Caki2 (cell line): ENCODE results near the gene TYK2. TPM values are rescaled to one million over a fixed set of nuclear protein-coding genes. Genes with fewer than 3 reads are reported as not detected.

ENCODE experiments used
- DNase-seq: peaks from one replicate; pipeline ENCODE4 v3.0.0-alpha.2; 2015; ENCODE audit warnings: low read depth
- in situ Hi-C: cut with HindIII; loops from 2 replicates; pipeline ENCODE4 v1.10.0; 2016; ENCODE audit warnings: low sequenced_read_pairs, low pct_unique_long_range_greater_than_20kb, mixed read lengths
- total RNA-seq: library from RNA; depleted of rRNA; stranded (reverse); fragments of >200 nt; shearing (Covaris generic); gene quantifications from 2 replicates; pipeline ENCODE4 v1.2.3, GENCODE V29; 2014; ENCODE audit warnings: low replicate concordance; rRNA removed

TYK2 gene
- 34.3 and 47.6 TPM in 2 replicates for total RNA-seq

DNA sequence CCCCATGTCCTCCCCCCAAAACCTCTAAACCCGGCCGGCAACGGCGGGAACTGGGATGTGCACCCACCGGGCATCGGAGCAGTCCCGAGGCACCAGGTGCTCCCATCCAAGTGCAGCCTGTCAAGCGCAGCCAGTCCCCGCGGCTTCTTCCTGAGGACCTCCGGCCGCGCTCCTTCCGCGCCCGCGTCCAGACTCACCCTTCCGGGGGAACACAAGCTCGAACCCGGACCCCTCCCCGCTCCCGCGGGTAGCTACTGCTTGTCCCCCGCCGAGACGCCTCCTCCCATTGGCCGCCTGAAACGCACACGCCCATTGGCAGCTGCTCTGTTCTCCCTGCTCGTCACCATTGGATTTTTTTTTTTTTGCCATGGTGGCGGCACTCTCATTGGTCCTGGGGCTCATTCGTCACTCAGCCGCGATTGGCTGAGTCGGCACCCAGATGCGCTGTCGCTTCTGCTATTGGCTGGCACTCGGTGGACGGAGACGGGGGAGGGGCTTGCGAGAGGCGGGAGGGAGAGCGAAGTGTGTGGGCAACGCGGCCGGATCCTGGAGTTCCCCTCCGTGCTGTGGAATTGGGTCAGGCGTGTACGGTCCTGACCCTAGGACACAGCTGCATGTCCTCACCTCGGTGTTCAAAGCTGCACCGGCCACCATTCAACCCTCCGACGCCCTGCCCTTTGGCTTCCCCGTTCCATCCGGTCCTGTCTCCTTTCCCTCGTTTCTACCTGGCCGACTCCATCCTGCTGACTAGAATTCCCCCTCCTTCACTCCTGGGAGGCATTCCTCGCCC, at the start of gene TYK2:
Gene TYK2, minus strand, starts transcription at position 260 of the 790 bp plus-strand sequence. CDS start 2,166 bp downstream, outside the sequence.
- in situ Hi-C loops: no loop called here
- DNase-seq: peak; percentile 98

DNA sequence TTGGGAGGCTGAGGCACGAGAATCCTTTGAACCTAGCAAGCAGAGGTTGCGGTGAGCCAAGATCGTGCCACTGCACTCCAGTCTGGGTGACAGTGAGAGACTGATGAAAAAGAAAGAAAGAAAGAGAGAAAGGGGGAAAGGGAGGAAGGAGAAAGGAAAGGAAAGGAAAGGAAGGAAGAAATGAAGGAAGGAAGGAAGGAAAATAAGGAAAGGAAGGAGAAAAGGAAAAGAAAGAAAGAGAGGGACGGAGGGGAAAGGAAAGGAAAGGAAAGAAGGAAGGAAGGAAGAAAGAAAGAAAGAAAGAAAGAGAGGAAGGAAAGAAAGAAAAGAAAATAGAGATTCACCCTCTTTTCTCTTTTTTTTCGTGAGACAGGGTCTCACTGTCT, 48.6 kb upstream of the TYK2 start:
- no peak for DNase-seq

DNA sequence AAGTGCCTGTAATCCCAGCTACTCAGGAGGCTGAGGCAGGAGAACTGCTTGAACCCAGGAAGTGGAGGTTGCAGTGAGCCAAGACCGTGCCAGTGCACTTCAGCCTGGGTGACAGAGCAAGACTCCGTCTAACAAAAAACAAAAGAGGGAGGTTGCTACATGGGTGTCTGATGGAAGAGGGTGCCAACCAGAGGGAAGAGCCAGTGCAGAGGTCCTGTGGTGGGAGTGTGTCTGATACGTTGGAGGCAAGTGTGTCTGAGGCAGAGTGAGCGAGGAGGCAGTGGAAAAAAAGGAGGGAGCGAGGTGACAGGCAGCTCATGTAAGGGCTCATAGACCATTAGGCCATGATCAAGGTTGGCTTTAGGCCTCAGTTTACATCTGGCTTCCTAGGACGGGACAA, 46.8 kb upstream of the TYK2 start:
- in situ Hi-C loops: no loop called here
- DNase-seq: no peak

More for the DNA sequence above, 48.6 kb upstream of the TYK2 start:
- in situ Hi-C loops: no loop called here

DNA sequence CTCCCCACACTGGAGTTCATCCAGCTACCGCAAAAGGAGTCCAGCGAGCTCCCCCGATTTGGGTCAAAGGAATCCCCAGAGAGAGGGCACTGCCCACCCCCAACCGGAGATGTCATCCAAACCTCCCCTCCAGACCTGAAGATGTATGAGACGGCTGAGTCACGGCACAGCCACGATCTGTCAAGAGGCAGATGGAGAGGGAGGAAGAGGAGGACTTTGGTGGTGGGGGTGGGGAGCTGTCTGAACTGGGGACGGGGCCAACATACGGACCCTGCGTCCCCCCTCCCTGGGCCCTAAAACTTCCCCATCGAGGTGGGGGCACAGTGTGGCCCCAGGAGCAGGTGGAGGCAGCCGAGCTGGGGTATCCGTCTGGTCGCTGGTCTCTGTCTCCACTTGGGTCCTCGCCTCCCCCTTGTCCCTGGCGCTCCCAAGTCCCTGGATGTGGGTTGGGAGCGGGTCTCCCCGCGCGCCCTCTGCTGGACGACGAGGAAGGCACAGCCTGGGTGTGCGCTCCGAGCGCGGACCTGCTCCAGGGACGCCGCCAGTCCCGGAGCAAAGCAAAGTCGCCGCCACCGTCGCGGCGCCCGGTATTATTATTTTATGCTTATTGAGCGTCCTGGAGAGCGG, 43.8 kb upstream of the TYK2 start:
- peak; percentile 74 for DNase-seq
- in situ Hi-C loops: no loop called here

DNA sequence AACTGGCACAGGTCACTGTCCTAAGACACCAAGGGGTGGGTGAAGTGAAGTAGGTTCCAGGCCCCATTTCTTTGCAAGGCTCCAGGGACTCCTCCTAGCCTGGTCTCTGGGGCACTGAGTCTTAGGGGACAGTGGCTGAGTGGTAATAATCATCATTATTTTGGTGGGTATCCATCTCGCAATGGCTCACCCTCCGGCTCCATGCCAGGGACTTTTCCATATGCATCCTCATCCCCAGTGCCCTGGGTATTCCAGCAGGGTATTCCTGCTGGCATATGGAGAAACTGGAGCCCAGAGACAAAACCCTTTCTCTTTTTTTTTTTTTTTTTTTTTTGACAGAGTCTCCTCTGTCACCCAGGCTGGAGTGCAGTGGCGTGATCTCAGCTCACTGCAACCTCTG, 42.5 kb upstream of the TYK2 start:
- no peak for DNase-seq
- in situ Hi-C loops: no loop called here

DNA sequence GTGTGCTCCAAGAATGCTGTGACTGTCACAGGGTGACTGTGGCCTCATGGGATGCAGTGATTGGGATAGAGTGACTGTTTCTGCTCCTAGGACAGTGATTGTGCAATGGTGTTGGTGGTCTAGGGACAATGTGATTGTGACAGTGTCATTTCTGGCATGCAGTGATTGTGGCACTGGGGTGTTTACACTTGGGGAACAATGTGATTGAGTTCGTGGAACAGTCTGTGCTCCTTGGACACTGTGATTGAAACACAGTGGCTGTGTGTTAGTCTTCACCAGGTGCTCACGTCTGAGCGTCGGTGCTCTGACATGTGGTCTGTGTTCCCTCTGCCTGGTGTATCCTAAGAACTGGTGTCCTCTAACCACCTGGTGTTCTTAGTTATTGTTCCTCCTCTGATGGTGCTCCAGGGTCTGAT, 41.7 kb upstream of the TYK2 start:
- DNase-seq: no peak
- in situ Hi-C loops: no loop called here

DNA sequence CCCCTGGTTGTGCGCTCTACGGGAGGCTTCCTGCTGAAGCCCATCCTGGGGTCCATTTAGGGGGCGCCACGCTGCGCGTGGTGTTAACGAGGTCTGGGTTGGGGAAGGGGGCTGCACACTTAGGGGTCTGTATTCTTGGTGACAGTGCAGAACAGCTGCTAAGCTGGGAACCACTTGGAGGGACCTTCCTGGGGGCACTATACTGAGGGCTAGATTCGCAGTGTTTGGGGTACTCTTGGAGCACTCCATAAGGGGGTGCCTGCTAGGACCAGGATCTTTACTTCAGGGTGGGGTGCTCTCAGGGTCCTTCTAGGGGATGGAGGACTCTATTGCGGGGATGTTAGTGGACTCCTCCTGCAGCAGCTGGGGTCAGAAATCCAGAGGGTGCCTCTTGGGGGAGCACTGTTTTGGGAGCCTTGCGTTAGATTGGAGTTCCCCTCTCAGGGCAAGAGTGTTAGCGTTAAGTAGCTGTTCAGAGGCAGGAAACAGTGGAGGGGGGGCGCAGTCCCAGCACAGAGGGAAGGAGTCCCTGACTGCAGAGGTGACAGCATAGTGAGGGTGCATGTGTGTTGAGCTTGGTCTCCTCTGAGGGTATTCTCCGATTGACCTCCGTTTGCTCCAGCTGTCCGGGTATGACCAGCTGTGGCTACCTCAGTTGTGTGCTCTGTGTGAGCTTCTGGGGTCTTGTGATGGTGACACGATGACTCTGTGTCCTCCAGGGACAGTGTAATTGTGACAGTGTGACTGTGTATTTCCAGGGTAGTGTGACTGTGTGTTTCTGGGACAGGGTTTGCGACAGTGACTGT, 41.1 kb upstream of the TYK2 start:
- in situ Hi-C loops: no loop called here

DNA sequence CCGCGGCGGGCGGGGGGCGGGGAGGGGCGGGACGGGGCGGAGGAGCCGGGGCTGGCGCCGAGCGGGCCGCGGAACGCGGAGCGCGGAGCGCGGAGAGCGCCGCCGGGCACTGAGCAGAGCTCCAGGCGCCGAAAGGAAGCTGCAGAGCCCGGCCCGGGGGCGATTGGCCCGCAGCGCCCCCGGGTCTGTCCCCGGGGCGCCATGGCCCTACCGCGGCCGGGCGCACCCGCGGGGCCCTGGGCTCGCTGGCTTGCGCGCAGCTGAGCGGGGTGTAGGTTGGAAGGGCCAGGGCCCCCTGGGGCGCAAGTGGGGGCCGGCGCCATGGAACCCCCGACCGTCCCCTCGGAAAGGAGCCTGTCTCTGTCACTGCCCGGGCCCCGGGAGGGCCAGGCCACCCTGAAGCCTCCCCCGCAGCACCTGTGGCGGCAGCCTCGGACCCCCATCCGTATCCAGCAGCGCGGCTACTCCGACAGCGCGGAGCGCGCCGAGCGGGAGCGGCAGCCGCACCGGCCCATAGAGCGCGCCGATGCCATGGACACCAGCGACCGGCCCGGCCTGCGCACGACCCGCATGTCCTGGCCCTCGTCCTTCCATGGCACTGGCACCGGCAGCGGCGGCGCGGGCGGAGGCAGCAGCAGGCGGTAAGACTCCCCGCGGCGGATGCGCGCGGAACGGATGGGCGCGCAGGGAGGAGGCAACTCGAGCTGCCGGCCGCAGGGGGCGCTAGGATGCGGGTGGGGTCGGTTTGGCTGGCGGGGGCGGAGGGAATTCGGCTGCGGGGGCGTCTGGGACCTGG, 40.3 kb upstream of the TYK2 start, which contains the start of gene PDE4A:
Gene PDE4A, plus strand, starts transcription at position 95 of the 796 bp plus-strand sequence. Its CDS starts 227 bp downstream, at position 322.
- no peak for DNase-seq
- in situ Hi-C loops: no loop called here

More for the DNA sequence above, 41.1 kb upstream of the TYK2 start:
- DNase-seq: no peak

DNA sequence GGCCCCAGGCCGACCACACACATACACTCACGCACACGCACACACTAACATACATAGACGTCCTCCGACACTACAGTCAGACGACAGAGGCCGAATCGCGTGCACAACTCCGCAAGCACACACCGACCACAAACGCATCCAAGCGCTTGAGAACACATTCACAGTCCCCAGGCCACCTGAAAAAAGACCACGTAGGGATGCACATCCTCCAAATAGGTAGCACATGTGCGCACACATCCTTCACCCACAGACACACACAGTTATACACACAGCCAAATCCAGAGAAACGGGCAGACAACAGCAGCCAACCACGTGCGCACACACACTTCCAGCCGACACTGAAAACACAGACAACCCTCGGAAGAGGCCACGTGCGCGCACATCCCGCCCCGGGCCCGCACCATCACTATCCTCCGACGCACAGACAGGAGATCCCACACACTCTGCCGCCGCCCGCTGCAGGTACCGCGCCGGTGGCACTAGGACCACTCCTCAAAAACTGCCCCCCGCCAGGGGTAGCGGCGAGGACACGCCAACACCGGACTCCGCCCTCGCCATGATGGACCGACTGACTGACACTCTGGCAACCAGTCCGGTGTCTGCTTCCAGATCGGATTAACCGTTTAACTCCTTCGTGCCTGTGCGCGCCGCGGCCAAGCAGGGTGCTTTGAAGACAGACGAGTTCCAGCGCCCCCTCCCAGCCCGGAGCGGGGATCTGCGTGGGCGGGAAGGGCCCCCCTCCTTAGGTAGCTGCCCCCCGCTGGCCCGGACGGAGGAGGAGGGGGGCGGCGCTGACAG, 39.5 kb upstream of the TYK2 start:
- in situ Hi-C loops: no loop called here
- peak; percentile 86 for DNase-seq

DNA sequence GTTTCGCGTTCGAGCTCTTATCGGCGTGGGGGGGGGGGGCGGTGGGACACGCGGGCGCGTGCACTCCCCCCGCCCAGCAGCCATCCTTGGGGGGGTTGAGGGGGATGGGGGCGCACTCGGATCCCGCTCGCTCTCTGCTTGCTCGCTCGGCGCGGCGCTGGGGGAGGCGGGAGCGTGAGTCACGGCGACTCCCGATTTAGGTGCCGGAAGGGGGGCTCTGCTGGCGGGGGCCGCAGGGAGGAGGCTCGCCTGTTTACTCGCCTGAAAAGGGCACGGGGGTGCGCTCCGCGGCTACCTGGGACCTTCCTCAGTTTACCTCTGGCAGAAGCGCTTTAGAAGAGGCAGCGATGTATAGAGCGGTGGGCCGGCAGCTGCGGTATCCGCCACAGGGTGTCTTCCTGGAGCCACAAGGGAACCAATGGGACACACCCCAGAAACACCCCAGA, 38.9 kb upstream of the TYK2 start:
- no peak for DNase-seq
- in situ Hi-C loops: no loop called here

DNA sequence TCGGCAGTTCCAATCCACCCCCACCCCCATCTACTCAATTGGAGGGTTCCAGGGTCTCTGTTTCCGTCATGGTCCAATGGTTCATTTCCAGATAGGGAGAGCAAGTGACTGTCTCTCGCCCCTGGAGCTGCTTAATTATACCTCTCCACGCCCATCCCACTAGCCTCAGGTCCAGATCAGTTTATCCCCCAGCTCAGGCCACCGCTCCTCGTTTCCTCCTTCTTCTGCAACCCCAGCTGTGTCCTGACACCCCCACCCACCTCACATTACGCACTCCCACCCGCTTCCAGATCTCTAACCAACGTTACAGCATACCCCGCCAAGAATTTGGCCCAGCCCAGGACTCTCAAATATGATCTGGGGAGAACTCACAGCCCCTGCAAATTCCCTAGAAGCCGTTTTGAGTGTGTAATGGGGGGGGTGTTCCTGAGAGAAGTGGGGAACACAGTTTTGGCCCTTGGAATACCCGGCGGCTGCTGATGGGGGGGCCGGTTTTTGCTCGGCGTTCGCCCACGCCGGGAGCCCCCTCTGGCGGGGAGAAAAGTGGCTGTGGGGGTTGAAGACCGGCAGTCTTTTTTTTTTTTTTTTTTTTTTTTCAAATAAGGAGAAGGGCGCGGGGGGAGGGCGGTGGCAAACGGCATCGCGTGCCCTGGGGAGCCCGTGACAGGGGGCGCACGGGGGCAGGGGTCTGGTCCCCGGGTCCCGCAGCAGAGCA, 38.3 kb upstream of the TYK2 start:
- no peak for DNase-seq
- in situ Hi-C loops: no loop called here

DNA sequence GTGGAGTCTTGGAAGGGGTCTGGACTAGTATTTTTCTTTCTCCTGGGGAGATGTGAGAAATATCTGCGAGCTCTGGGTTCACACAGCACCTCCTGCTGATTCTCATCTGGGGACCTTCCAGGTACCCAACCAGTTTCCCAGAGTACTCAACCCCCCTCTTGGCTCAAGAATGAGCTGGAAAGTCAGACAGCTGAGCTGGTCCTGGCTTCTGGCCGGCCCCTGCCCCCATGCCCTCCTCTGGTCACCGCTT, 37.8 kb upstream of the TYK2 start:
- in situ Hi-C loops: no loop called here
- no peak for DNase-seq

DNA sequence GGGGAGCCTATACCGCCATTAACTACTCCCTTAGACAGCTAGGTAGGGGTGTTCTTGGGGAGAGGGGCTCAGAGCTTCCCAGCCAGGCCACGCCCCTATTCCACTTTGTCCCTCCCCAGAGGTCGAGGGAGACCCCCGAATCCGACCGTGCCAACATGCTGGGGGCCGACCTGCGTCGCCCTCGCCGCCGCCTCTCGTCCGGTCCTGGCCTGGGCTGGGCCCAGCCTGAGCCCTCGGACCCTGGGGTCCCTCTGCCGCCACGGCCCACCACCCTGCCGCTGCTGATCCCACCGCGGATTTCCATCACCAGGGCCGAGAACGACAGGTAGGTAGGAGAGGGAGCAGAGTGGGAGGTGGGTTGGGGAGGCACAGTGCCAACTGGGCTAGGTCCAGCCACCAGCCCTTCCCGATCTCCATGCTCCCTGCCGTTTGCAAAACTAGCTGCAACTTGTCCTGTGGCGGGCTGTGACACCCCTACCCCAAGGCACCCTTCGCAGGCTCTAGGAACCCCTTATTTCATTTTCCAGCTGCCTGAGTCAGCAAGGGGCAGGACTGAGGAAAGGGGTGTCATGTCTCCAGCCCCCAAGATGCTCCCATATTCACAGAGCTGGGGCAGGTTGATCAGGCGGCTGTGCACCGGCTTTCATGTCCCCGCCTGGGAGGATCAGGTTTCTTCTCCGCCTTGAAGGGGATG, 37.3 kb upstream of the TYK2 start:
- no peak for DNase-seq
- in situ Hi-C loops: no loop called here

DNA sequence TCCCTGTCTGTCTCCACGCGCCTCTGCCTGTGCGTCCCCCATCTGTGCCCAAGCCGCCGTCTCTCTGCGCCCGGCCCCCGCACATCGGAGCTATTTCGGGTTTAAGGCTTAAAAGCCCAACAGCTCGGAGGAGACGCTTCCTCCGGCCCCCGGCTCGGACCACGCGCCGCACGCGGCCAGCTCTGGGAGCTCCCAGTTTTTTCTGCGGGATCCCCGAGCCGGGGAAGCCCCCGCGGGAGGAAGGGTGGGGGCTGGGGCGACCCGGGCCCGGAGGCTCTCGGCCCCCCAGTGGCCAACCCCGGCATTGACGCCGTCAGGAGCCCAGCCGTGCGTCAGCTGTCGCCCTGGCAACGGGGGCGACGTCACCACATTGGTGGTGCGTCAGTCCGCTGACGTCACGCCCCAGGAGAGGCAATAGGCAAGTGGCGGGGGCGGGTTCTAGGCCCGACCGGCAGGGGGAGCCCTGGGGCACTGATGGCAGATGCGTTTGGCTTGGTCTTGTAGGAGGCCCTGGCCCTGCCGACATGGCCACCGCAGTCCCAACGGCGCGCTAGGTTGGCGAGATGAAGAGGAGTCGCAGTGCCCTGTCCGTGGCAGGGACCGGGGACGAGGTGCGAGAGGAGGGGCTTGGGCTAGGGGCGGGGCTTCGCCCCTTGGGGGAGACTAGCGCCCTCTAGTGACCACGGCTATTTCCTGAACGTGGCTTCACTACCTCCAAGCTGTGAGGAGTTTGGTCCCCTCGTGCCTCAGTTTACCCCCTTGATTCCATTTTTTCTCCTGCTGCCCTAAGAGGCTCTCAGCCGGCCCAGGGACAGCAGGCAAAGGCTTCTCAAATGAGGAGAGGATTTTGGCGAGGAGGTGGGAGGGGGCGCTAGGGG, 36.2 kb upstream of the TYK2 start:
- DNase-seq: peak; percentile 80
- in situ Hi-C loops: no loop called here

DNA sequence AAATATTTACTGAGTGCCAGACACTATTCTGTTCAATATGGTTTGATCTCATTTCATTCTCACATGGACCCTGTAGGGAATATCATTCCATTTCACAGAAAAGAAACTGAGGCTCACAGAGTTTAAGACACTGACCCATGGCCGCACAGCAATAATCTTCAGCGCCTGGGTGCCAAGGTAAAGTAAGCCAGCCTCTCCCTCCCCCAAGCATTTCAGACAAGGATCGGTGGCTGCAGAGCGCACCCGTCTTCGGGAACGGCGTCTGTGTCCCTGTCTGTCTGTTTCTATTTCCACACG, 35.7 kb upstream of the TYK2 start:
- in situ Hi-C loops: no loop called here
- no peak for DNase-seq
